Measurements from ENCODE around the gene LYPD6B.

The LYPD6B gene

GRCh38 chr2:149015501-149015900, 23.0 kb upstream of the LYPD6B start:
- no peak for DNase-seq

DNA sequence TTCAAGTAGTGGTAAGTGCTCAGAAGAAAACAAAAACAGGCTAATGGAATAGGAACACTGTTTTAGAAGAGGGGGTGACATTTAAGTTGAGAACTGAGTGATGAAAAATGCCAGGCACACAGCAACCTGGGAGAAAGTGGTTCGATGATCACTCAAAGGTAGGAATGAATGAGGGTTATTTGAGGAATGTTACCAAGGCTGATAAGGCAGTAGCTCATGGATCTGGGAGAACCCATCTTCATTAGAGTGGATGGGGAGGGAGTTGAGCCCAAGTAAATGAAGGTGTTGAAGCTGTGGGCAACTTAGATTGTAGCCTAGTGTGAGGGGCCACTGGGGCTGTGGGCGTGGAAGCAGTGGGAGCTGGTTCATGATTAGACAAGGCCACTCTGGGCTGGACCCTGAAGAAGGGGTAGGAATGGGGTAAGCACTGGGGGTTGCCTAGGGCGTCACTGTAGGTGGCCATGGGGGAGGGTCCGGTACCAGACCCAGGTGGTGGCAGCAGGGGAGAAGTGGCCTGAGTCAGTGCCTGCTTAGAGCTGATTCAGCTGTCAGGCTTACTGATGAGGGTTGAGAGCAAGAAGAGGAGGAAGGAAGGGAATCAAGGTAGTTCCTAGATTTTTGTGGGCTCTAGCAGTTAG, 22.5 kb upstream of the LYPD6B start:
- no peak for DNase-seq

GRCh38 chr2:149017116-149017985, 21.1 kb upstream of the LYPD6B start:
- DNase-seq, result peak; percentile 75

GRCh38 chr2:149018981-149019380, 19.5 kb upstream of the LYPD6B start:
- no peak for DNase-seq

DNA sequence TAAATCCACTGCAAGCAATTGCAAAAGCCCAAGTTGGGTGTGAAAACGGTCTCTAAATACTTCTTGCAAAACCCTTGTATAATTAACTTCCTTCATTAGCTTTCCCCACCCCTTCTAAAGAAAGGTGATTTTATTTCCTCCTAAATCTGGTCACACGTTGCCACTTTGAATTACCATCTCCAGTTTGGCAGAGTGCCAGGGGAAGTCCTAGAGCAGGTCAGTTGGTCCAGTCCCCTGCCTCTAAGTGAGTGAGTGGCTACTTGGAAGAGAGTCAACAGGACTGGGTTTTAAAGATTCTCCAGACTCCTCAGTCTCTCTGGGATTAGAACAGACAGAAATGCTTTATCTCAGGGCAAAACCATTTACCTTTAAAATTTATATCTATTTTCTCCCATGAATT, 18.7 kb upstream of the LYPD6B start:
- DNase-seq, result no peak

GRCh38 chr2:149020432-149020851, 18.1 kb upstream of the LYPD6B start:
- no peak for DNase-seq

DNA sequence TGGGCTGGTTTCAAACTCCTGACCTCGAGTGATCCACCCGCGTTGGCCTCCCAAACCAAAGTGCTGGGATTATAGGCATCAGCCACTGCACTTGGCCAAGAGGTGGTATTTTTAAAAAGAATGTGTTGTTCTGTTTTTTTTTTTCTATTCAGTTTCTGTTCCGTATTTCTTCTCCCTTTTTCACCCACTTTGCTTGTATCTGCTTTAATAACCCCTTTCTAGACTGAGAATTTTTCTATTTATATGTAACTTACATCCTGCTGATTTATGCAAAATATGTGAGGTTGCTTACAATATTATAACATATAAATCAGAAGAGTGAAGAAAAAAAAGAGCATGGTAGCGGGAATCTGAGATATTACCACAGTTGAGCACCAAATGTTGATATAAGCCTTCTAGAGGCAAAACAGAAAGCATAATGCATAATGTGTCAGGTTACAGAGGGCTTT, 17.2 kb upstream of the LYPD6B start:
- no peak for DNase-seq

DNA sequence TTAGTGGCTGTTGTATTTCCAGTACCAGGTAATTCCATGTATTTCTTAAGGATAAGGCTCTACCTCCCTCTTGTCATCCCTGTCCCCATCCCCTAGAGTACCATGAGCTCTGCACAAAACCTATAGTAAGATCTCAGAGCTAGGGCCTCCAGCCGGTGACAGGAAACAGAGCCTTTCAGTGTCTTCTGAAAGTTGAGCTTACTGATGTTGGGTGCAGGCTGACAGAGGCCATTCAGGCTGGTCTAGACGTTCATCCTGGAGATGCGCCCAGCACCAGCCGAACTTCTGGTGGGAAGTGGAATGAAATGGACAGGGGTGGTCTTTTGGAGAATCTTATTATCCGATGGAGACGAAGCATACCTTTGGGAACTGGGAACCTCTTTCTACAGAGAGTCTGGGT, 16.7 kb upstream of the LYPD6B start:
- no peak for DNase-seq

- DNase-seq, result no peak
These were observed 15.4 kb upstream of the LYPD6B start for GRCh38 chr2:149023091-149023490.

DNA sequence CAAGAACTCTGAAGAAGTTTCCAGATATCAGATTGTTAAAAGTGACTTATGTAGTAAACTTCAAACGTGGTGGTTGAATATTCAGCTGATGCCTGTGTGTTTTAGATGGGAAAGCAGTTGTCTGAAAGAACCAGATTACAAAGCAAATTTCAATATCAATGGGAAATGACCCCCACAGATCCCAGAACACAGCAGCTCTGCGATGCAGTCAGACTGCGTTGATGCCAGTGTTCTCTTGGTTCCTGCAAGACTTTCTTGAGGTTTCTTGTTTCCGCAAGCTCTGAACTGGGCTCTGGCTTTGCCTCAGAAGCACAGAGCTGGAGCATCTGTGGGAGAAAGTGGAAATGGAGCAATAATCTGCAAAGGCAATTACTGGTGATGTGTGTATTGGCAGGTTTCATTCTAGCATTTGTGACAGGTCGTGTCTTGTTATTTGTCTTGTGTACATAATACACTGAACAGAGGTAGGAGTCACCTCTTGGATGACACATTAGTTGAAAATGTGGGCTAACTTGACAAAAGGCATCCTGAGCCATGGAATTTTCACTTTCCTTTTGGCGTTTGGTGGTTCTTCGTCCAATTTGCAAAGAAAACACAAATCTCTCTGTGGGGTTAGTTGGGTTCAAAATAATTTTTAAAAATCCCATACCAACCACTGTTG, 10.8 kb upstream of the LYPD6B start:
- DNase-seq, result no peak

DNA sequence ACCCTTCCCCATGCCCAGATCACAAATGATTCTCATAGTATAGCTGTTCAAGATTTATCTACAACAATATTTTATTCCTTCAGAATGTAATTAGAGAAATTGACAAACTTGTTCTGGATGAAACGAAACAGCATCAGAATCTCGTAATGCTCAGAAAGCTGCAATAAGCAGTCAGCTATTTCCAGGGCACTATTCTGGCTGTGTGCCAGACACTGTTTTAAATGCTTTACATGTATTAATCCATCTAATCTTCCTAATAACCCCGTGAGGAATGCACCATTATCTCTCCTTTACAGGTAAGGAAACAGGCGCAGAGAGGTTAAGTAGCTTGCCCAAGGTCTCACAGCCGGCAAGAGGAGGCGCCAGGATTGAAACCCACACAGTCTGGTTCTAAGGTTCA, 10.1 kb upstream of the LYPD6B start:
- no peak for DNase-seq

GRCh38 chr2:149028891-149029290, 9.6 kb upstream of the LYPD6B start:
- DNase-seq, result no peak

- no peak for DNase-seq
These were observed 9.1 kb upstream of the LYPD6B start for GRCh38 chr2:149029307-149029965.

- DNase-seq, result no peak
These were observed 7.1 kb upstream of the LYPD6B start for GRCh38 chr2:149031396-149031795.

DNA sequence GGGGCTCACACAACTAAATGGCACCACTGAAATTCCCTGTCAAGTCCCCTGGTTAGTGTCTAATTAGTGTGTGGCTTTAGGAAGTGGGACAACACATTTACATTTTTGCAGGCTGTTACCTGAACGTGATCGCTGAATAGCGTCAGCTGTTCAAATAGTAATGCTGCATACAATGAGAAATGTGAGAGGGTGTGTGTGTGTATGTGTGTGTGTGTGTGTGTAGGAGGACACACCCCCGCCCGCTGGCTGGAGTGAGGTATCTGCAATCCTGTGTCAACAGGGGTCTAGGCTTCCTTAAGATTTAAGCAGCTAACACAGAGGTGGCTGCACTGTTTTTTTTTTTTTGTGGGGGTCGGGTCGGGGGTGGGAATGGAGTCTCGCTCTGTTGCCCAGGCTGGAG, 4.8 kb upstream of the LYPD6B start:
- DNase-seq, result no peak

GRCh38 chr2:149034406-149034805, 4.1 kb upstream of the LYPD6B start:
- DNase-seq, result no peak

DNA sequence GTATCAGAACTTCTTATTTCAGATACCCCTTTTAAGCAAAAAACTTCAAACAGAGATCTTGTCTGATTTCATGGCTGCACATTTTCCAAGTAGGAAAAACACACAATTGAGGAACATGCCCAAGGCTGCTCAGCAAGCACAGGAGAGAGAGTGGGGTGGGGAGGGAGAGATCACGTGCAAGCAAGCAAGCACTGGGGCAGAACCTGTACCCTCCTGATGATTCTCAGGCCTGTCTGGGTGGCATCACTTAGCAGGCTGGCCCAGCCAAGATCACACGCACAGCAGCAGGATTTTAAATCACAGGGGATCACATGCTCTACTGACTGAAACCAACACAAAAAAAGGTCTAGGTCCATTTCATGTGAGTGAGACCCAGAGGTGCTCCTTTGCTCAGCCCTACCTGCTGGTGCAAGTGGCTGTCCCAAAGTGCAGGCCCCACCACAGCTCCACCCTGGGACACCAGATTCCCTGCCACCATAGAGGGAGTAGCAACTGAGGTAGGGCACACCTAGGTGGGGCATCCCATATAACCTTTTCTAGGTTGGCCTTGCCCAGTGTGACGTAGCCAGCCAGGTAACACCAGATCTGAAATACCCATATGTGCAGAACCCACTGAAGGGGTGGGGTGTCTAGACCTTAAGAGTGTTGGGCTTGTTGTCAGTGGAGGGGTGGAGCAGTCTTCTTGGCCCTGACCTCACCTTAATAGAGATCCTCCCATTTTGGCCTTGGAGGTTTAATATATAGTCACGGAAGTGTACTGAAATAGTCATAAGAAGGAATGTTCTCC, 1.8 kb upstream of the LYPD6B start:
- no peak for DNase-seq

- DNase-seq, result no peak
These were observed 648 bp upstream of the LYPD6B start for GRCh38 chr2:149037851-149038250.

GRCh38 chr2:149039213-149039724, 770 bp downstream of the LYPD6B start:
- DNase-seq, result no peak

- DNase-seq, result no peak
These were observed 2.0 kb downstream of the LYPD6B start for GRCh38 chr2:149040451-149040850.

DNA sequence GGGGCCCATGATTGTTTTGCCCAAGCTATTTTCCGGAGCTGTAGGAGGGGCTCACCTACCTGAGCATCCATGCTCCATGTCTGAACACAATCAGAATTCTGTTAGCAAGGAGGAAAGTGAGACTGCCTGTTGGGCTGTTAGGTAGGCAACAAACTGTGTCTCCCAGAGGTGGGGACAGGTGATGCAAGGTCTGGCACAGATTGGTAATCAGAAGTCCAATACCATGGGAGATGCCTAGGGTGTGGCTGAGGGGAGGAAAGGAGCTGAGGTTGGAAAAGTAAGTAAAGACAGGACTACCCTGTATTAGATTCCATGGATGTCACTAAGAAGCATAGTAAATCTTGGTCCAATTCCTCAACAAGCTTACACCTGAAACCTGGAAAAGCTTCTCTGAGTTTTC, 3.0 kb downstream of the LYPD6B start:
- DNase-seq, result no peak

DNA sequence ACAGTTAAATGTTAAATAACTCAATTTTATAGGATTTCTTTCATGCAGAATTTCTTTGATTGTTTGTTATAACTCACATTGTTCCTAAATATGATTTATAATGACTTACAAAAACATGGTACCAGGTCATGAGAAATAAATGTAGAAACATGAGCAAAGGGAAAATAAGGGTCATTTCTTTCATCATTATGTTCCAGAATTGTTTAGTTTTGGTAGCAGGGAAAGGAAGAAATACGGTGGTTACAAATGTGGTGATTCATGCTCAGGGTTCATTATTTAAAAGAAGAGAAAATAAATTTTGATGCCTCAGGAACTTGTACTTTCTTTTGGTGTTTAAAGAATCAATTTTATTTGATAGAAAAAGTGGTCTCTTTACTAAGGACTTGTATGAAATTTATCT, 4.4 kb downstream of the LYPD6B start:
- no peak for DNase-seq
